NK-92 treated with Interleukin-12 subunit alpha and Interleukin-12 subunit beta, amount 100 ng/mL, for 24 hours (cell line): ENCODE results near the gene TRAF7.

Experiments
- DNase-seq: peaks from one replicate; lab custom pipeline; 2025; lab: John Stamatoyannopoulos, UW

TRAF7 gene

DNA sequence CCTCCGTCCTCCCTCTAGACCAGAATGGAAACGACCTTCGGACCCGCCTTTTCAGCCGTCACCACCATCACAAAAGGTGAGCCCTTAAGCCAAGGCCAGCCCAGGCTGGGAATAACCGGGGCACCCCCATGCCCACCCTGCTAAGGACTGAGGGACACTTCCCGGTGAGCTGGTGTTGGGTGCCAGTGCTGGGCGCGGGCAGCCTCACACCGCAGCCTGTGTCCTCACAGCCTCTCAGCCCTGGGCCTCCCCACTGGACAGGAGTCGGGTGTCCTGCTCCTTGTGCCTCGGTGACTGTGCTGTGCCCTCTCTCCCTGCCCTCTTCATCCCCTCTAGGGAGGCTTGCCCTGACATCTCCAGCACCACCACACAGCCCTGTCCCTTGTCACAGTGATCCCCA, 10.3 kb downstream of the TRAF7 start:
- no peak for DNase-seq

DNA sequence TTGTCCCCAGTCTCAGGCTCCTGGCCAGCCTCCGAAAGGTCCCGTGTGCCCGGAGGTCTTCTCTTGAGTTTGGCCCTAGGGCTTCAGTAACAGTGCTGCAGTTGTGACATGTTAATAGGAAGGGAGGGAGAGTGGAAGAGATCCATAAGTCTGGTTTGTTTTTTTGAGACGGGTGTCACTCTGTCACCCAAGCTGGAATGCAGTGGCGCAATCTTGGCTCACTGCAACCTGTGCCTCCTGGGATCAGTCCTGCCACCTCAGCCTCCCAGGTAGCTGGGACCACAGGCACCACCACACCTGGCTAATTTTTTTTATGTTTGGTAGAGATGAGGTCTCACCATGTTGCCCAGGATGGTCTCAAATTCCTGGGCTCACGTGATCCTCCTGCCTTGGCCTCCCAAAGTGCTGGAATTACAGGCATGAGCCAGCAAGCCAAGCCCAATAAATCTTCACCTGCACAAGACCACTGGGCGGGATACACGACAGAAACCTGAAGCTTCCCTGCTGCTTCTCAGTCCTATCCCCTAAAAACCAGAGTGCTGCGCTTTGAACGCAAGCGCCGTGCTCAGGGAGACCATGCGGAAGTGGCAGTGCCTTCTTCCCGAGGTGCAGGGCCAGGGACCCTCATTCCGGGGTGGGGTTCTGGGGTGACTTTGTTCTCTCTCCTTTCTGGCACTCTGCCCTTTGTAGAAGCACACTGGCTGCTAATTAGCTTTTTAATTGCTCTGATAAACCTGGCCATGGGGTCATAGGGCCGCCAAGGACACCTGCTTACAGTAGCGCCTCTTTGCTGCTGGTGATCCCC, 10.9 kb downstream of the TRAF7 start:
- no peak for DNase-seq

DNA sequence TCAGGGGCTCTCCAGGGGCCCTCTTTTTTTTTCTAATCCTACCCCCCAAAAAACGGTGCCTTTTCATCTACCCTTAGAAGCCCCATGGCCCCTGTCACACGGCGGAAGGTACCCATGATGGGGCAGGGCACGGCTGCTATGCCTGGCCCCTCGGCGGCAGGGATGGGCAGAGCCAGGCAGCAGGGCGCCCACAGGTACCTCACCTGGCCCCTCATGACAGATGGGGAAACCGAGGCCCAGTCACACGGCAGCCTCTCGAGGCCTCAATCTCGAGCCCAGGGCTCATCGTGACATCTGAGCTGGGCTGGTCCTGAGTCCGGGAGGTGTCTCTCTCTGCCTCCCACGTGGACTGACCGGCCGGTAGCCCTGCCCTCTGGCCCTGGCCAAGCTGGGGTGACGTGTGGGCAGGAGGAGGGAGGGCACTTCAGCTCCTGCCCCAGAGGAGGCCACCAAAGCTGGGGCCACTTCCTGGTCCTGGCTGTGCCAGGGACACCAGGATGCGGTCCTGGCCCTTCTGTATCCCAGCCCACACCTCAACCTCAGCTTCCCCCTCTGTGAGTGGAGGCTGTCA, 11.6 kb downstream of the TRAF7 start:
- no peak for DNase-seq

DNA sequence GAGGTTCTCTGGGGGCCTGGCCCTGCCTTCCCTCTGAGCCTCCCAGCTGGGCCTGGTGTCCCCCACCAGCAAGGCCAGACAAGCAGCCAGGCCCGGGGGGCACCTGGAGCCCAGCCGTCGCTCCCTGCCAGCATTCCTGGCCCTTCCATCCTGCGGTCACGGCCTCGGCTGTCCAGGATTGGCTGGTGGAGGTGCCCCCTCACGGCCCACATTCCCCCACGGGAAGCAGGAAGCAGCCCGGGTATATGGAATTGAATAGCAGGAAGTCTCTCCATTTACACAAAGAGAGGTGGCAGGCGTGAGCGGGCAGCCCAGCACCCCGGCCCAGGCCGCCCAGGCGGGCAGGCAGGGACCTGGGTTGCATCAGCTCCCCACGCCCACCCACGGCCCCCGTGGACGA, 14.5 kb downstream of the TRAF7 start:
- DNase-seq: no peak

DNA sequence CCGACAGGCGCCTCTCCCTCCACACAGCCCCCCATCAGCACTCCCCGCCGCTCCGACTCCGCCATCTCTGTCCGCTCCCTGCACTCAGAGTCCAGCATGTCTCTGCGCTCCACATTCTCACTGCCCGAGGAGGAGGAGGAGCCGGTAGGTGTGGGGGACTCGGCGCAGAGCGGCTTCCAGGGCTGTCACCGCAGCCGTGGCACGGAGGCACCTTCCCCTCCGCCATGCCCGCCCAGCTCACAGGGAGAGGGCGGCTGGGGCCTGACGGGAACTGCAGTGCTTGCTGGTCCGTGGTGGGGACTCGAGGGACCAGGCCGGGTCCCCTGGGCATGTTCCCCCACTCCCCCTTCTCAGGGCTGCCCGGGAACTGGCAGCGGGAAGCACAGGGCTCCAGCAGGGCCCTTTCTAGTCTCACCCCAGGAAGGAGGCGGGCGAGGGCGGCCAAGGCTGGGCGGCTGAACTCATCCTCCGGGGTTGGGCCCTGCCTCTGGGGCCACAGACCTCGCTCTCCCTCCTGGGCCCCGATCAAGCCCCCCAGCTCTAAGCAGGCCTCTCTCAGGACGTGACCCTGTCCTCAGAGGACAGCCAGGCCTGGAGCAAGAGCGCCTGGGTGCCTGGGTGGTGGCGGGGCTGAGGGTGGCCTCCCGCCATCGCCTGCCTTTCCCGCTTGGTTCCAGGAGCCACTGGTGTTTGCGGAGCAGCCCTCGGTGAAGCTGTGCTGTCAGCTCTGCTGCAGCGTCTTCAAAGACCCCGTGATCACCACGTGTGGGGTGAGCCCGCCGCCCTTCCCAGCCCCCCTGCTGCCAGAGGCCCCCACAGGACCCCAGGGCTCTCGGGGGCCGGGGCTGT, 15.2 kb downstream of the TRAF7 start:
- DNase-seq: no peak

DNA sequence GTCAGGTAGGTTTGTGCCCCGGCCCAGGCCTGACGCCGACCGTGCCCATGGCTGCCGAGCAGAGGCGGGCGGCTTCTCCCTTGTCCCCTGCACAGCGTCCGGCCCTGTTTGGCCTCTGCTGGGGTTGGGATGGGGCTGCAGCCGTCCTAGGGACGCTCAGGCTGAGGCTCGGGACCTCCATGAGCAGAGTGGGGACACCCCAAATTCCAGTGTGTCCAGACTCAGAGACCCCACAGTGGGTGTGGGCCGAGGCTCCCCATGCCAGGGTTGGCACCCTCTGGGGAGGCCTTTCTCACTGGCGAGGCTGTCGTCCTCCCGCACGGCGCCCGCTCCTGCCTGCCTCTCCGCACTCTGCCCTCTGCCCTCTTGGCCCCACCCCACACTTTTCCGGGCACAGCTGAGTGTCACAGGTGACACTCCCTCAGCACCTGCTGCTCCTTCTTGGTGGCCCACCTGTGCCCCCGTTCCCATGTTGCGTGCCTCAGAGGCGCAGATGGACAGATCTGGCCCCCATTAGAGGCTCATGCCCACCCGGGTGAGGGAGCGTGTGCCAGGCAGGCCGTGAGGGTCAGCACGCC, 16.1 kb downstream of the TRAF7 start:
- DNase-seq: no peak

DNA sequence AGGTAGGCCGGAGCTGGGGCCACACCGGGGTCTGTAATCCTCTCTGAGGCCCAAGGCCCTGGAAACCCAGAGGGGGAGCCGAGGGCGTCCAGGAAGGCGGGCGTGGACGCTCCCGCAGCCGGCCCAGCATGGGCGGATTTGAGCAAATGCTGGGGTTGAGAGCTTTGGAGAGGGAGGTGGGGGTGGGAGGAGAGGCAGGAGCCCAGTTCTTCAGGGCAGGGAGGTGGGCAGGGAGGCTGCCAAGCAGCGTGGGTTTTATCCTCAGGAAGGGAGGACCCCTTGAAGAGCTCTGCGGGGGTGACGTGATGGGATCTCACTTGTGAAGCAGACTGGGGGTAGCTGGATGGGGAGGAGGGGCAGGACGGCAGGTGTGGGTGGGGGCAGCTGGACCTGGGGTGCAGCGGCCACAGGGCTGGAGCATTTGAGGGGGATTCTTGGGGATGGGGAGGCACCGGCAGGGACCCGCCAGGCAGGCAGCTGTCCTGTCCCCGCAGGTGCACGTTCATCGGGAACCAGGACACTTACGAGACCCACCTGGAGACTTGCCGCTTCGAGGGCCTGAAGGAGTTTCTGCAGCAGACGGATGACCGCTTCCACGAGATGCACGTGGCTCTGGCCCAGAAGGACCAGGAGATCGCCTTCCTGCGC, 17.2 kb downstream of the TRAF7 start:
- DNase-seq: no peak

DNA sequence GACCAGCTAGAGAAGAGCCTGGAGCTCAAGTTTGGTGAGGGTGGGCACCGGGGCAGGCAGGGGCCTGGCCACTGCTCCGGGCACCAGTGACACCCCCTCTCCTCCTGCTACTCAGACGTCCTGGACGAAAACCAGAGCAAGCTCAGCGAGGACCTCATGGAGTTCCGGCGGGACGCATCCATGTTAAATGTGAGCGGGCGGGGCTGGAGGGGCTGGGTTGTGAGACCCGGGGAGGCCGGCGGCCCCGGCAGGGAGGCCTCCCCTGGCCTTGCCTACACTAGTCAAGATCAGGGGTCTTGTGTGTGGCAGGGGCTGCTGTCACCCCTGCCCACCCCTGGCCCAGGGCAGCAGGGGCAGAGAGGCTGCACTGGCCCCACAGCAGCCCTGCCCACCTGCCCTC, 17.8 kb downstream of the TRAF7 start:
- DNase-seq: no peak

DNA sequence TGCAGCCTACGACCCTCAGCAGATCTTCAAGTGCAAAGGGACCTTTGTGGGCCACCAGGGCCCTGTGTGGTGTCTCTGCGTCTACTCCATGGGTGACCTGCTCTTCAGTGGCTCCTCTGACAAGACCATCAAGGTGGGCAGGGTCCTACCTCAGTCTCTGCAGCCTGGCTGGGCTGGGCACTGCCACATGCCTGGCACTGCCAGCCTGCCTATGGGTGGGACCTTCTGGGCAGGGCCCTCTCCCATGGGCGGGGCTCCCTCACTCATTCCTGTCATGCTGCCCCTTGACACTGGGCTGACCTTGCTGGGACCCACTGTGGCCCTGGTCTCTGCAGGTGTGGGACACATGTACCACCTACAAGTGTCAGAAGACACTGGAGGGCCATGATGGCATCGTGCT, 18.3 kb downstream of the TRAF7 start:
- no peak for DNase-seq

DNA sequence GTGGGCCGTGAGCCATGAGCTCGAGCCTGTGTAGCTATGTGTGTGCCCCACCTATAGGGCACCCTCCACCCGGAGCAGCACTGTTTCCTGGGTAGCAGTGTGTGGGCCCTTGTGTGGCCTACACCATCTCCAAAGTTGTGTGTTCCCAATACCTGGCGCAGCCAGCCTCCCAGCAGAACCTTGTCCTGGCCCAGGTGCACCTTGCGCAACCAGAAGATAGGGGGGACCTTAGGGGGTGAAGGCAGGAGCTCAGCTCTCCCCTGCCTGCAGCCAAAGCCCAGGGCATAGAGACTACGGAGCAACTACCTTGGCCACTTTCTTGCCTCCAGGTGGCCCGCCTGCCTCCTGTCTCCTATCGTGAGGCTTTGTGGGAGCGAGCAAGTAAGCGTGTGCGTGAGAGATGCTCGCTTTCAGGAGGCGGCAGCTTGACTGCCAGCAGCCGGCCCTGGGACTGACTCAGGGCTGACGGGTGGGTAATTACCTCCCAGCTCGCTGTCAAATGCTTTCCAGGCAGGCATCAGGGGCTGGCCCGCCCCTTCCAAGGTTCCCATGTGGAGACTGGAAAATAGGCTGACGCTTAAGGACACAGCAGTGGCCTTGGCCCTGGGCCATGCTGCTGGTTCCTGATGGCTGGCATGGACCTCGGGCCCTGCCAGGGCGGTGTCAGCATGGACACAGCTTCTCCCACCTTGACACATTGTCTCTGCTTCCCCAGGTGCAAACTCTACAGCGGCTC, 19.0 kb downstream of the TRAF7 start:
- DNase-seq: no peak

DNA sequence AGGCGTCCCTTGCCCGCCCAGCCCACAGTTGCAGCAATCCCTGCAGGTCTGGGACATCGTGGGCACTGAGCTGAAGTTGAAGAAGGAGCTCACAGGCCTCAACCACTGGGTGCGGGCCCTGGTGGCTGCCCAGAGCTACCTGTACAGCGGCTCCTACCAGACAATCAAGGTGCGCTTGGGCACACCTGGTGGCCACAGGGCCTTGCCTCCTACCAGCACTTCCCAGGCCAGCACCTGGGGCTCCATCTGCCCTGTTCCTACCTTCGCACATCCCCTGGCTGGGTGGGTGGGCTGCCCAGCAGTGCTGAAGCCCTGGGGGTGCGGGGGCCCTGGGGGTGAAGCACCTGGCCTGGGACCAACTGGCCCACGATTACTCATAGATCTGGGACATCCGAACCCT, 19.9 kb downstream of the TRAF7 start:
- DNase-seq: no peak

DNA sequence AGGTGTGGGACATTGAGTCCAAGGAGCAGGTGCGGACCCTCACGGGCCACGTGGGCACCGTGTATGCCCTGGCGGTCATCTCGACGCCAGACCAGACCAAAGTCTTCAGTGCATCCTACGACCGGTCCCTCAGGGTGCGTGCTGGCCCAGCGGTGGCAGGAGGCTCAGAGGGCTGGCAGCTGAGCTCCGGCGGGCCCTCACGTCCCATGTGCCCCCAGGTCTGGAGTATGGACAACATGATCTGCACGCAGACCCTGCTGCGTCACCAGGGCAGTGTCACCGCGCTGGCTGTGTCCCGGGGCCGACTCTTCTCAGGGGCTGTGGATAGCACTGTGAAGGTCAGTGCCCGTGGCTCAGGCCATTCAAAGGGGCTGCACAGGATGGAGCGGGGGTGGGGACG, 20.5 kb downstream of the TRAF7 start:
- DNase-seq: no peak

DNA sequence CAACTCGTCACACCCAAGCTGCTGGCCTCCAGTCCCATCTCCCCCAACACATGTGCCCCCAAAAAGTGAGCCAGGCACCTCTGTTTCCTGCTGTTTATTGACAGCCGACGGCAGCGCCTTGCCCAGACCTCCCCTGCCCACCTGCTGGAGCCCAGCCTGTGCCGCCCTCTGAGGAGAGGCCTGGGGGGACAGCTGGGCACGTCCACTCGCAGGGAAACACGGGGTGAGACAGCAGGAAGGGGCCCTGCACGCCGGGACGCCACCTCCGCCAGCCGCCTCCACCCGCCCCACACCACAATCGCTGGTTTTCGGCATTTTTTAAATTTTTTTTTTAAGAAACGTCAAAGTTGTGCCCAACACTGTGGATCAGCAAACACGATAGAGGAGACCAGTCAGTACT, 21.5 kb downstream of the TRAF7 start:
- DNase-seq: no peak

DNA sequence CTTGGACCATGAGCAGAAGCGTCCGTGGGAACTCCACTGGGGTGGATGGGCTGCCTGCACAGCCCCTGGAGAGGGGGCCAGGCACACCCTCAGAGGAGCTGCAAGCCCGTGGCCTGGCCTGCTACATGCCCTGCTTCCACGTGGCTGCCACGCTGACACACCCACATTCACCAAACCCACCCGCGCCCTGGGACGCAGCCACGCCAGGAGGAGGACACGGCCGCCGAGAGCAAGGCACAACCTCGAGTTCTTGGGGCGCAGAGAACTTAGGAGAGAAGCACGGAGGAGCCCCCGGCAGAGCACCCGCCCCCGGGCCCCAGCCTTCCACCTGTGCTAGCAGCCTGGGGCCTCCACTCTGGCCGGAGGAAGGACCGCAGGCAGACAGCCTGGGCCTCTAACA, 22.0 kb downstream of the TRAF7 start:
- no peak for DNase-seq

DNA sequence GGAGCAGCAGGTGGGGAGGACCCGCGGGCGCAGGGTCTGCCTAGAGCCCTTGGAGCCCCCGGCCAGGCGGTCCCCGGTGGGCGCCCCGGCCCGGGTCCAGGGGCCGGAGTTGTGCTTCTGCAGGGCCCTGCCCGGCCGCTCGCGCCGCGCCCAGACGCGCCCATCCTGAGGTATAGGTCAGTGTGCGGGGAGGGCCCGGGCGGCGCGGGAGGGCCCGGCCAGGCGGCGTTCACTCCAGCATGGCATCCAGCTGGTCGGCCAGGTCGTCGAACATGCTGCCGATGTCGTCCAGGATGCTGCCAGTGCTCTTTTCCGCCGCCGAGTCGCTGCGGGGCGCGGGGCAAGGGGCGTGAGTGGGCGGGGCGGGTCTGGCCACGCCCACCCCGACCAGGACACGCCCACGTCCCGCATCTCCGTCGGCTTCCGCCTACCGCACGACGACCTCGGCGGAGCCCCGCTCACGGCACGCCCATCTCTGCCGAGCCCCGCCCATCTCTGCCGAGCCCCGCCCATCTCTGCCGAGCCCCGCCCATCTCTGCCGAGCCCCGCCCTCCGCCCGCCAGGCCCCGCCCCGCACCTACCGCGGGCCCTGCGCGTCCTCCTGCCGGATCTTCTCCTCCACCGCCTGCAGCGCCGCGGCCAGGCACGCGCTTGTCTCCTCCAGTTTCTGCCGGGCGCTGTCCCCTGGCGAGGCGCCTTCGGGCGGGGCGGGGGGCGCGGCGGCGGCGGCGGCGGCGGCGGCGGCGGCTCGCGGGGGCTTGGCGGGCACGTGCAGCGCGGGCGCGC, 22.9 kb downstream of the TRAF7 start:
- DNase-seq: no peak

DNA sequence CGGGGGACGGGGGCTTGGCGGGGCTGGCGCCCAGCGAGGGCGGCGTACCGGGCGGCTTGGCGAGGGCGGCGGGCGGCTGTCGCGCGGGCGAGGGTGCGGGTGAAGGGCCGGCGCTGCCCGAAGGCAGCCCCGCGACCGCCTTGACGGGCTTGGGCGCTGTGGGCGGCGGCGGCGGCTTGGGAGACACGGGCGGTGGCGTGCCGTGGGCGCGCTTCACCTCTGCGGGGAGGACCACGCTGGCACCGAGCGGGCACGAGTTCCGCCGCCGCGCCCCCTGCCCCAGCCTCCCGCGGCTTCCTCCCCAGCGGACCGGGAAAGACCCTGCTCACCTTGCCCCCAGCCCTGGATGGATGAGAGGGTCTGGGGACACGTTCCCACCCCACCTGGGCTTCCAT, 23.5 kb downstream of the TRAF7 start:
- no peak for DNase-seq

DNA sequence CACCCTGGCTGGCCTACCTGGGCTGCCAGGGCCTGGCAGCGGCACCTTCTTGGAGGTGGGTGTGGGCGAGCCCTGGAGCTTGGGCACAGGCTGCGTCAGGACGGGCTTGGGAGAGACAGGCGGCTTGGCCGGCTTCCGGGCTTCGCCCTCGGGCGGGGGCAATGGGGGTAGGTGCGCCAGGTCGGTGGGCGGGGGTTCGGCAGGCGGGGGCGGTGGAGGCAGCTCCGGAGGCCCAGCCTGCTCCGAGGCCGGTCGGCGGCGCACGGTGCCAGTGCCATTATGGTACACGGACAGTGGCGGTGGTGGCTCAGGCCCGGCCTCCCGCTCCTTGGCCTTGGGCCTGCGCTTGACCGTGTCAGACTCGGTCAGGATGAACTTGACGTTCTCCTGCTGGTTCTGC, 24.0 kb downstream of the TRAF7 start:
- DNase-seq: no peak

DNA sequence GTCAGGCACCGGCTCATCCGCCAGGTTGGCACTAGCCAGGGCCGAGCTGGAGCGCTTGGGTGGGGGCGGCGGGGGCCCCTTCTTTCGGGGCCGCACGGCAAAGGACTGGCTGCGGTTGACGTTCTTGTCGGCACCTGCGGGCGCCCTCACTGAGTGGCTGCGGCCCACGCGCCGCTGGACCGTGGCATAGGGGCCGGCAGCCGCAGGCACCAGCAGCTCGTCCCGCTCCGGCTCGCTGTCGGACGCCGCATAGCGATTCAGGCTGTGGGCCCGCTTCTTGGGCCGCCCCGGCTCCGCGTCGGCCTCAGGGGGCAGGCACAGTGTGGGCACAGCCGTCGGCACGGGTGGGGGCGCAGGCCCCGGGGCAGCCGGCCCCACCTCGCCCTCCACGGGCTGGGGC, 24.9 kb downstream of the TRAF7 start:
- no peak for DNase-seq

DNA sequence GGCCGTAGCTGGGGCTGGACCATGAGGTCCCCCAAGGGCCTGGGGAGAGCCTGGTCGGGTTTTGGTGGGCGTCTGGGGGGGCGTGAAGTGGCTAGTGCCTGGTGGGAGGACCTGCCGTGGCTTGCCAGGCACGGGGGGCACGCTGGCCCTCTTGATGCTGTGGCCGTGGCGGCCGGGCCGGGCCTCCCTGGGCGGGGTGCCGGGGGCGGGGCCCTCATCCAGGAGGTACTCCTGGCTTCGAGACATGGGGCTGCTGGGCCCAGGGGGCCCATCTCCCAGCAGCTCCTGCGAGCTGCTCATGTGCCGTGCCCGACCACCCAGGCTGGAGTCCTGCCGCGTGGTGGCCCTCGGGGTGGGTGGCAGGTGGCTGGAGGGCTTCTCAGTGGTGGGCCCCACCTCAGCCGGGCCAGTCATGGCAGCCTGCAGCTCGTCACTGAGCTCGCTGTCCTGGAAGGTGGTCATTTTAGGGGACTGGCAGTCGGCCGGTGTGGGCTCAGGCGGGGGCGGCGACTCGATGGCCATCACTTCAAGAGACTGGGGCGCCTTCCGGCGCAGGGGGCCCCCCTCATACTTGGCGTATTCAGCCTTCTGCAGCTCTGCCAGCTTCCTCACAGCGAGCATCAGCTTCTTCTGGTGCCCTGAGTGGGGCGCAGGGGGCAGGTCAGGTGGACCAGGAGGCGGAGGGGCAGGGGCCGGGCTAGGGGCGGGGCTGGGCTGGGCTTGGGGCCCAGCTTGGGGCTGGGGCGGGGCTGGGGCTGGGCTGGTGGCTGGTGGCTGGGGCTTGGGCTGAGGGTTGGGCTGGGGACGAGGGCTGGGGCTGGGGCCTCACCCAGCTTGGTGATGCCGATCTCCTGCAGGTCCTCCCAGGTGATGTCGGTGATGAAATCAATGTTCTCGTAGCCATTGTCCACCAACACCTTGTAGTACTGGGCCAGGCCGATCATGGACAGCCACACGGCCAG, 25.7 kb downstream of the TRAF7 start:
- no peak for DNase-seq

DNA sequence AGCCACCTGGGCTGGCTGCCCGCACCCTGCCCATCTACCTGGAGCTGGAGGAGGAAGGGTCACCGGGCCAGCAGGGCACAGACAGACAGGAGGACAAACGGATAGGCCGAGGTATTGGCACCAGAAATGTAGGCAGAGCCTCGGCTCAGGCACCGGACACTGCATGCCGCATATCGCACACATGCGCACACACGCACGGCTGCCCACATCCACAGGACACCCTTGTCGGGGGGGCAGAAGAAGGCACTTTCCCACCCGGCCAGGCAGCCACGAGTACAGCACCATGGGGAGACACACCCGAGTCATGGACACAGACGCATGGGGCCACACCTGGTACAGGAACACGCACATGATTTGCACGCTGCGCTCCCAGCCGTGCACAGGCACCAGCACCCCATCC, 26.4 kb downstream of the TRAF7 start:
- no peak for DNase-seq
